Endothelial cell of umbilical vein (primary cell): Measurements from ENCODE around the gene SAE1.

ENCODE experiments used
- CTCF ChIP-seq, 2 donors: IDR thresholded peaks; 1 replicate in 1 of 2; 2 replicates in 1 of 2; pipeline ENCODE4 v1.5.1; 2011; ENCODE audit warnings: low read length in 2 of 2, mild to moderate bottlenecking in 2 of 2, moderate library complexity in 2 of 2, control low read depth in 1 of 2, inconsistent platforms in 1 of 2, low read depth in 1 of 2; ENCODE audit not compliant: insufficient read depth in 1 of 2; ENCODE audit errors: extremely low read depth in 1 of 2
- FOS ChIP-seq: IDR thresholded peaks from 2 replicates; pipeline ENCODE4 v1.6.1; 2011; ENCODE audit warnings: mild to moderate bottlenecking, low read length, moderate library complexity, borderline replicate concordance; ENCODE audit not compliant: insufficient read depth
- JUN ChIP-seq: IDR thresholded peaks from 2 replicates; pipeline ENCODE4 v1.6.1; 2011; ENCODE audit warnings: borderline replicate concordance, low read depth; ENCODE audit not compliant: insufficient read length, insufficient read depth
- MAX ChIP-seq: IDR thresholded peaks from 2 replicates; pipeline ENCODE4 v1.6.1; 2011; ENCODE audit not compliant: insufficient read depth, insufficient read length
- POLR2A ChIP-seq: IDR thresholded peaks from 2 replicates; pipeline ENCODE4 v1.6.1; 2012; ENCODE audit warnings: low read depth, mild to moderate bottlenecking, control low read depth, low read length

- no peak for TF ChIP-seq CTCF (IDR thresholded peaks at IDR 0.05; ENCODE audit: extremely low read depth in 1 of 2, insufficient read depth in 1 of 2, low read depth in 1 of 2, low read length in 2 of 2)
- no peak for TF ChIP-seq POLR2A
- TF ChIP-seq JUN, result no peak
- TF ChIP-seq FOS, result no peak
- no peak for TF ChIP-seq MAX
Observed at GRCh38 chr19:47144630-47145029, 14.0 kb downstream of the SAE1 start.
